Activated CD4-positive, alpha-beta T cell treated with anti-CD3 and anti-CD28 coated beads, Interleukin-2, amount 50 U/mL, for 4 hours (primary cell): ENCODE results near the gene SOX6.
"Not testable (repeated sequence)": the region's sequence is repeated elsewhere in the genome, so short reads cannot be mapped to it uniquely, and the experiment has no call there.

Experiments used
- DNase-seq, 2 experiments: peaks; one replicate each; pipeline ENCODE4 v3.0.0-alpha.2; 2020

Gene SOX6

DNA sequence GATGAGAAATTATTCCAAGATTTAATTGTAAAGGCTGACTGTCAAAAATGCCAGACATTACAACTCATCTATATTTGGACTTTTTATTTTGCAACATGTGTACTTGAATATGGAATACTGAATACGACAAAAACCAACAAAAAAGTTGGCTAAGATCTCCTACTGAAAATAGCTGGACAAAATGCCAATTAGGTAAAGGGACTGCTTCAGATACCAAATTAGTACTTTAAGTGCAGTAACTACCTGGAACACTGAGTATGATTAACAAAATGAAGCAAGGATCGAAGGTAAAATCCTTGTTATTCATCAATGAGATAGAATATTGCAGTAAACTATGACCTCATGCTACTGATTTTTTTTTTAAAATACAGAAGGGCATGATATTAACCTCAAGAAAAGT, 173.8 kb downstream of the SOX6 start:
- DNase-seq, result no peak

DNA sequence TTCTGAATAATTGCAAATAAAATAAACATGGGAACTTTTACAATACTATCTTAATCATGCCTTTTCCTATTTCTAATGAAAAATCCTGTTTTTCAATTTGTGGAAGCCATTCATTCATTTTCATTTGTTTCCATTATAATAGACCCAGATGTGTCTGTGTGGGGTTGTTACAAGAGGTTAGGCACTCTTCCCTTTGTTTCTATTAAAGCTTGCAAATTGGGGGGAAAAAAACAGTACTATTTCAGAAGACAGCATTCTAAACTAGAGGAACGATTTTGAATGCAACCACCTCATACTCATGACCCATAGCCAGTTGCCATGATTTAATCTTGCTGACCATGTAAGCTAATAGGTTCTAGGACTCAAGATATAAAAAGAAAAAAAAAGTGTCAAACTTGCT, 175.5 kb downstream of the SOX6 start:
- no peak for DNase-seq

GRCh38 chr11:16179676-16180075, 176.7 kb downstream of the SOX6 start:
- no peak for DNase-seq

DNA sequence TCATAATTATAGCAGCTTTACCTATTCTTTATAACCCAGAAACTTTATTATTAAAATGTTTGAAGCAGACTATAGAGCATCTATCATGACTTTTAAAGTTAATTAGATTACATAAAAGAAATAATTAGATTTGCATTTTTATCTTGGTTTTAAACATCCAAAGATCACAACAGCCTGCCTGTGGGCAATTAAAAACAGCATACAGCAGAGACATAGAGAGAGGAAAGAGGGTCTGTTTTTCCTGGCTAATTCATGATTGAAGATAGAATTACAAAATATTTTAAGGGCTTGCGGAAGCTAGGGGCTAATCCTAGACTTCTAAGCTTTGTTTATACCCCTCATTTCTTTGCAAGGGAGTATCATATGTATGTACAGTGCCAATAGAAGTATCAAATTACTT, 178.1 kb downstream of the SOX6 start:
- DNase-seq, result no peak

DNA sequence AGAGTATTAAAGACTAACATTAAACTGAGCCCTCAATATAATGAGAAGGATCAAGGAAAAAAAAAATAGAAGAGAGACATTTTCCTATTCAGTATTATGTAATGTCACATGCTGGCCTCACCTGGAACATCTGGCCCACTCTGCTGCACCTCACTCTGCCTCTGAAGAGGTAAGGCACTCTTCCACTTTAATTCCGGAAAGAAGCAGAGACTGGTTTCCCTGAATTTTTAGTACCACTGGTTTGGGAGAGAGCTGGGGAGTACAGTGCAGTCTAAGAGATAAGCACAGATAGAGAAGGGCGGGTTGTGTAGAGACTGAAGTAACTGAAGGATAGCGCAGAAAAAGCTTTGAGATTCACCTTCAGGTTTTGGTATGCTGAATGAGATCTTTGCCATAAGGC, 178.7 kb downstream of the SOX6 start:
- no peak for DNase-seq

GRCh38 chr11:16173798-16174197, 182.5 kb downstream of the SOX6 start:
- DNase-seq, result no peak

DNA sequence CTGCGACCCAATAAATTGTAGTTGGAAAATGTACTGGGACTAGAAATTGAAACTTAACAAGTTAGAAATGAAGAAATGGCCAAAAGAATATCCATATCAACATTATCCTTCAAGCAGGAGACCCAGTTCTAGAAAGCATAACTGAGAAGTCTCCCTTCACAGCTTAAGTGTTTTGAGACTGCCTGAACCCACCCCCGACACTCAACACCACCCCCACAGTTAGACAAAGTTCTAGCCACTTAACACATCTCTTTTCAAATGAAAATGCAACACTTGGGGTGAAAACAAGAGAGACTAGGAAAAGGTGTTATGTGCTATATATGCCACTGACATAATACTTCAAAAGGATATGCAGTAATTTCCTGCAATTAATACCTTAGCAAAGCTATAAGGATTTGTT, 184.5 kb downstream of the SOX6 start:
- no peak for DNase-seq

DNA sequence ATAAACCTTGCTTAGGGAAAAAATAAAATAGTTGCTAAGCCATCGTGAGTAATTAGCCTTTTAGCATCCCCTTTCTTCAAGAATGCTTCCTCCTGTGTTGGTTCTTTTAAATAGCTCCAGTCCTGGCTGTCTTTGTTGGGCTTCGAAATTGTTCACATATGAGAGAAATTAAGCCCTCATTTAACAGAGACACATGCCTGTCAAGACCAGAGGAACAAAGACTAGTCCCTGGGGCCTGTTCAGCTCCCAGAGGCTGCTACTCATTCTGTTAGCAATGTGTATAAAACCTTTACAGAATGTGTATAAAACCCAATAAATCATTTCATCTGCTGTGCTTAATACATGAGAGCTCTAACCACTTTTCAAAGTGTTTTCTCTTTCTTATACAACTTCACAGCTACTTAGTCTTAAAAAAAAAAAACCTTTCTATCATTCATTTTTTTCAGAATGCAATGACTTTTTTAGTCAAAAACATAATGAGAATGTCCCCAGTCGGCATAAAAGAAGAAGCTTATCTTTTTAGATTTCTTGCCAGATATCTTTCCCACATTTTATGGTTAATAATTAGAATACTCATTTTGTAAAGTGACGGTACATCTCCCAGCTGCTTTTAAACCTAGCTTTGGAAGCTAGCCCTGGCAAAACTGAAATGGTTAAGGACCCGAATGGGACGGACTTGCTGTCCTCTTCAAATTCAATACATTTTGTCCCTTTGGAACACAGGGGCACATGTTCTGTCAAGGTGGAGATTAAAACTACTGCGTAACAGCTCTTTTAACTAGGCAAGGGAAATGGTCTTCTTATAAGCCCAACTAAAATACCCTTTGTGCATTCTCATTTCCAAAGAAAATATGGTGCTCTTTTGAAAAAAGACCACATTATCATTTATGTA, 186.1 kb downstream of the SOX6 start:
- DNase-seq, result no peak

GRCh38 chr11:16169541-16169940, 186.8 kb downstream of the SOX6 start:
- DNase-seq, result no peak

GRCh38 chr11:16167706-16168487, 188.4 kb downstream of the SOX6 start:
- no peak for DNase-seq

- no peak for DNase-seq
Measured at GRCh38 chr11:16166571-16166970, 189.8 kb downstream of the SOX6 start.

GRCh38 chr11:16160146-16160545, 196.2 kb downstream of the SOX6 start:
- no peak for DNase-seq

- DNase-seq, result no peak
Measured at GRCh38 chr11:16158426-16158994, 197.8 kb downstream of the SOX6 start.

- no peak for DNase-seq
Measured at GRCh38 chr11:16157327-16157726, 199.0 kb downstream of the SOX6 start.

- DNase-seq, result no peak
Measured at GRCh38 chr11:16155448-16155847, 200.9 kb downstream of the SOX6 start.

DNA sequence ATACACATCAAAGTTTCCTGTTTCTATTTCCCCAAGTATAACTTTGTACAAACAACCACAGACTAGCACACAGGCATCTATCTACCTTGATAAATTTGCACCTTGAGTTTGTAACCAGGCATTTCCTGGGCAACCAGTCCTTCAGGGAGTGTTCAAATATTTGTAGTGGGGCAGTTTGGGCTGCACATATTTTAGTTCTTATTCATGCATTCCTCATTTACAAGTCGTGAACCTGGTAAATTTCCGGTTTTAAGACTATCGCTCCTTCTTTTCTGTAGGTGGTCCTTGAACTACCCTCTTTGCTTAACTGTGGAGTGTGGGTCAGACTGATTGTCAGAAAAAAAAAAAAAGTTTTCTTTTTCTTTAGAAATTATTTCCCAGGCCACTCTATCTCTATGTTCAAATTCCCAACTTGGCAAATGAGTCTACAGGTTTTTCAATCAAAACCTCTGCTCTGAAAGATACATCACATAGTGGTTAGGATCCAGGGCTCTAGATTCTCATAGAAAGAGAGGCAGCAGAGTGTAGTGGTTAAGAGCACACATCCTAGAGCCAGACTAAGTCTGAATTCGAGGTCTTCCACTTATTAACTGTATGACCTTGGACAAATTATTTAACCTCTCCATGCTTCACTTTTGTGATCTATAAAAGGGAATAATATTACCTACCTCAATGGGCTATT, 201.5 kb downstream of the SOX6 start:
- no peak for DNase-seq

DNA sequence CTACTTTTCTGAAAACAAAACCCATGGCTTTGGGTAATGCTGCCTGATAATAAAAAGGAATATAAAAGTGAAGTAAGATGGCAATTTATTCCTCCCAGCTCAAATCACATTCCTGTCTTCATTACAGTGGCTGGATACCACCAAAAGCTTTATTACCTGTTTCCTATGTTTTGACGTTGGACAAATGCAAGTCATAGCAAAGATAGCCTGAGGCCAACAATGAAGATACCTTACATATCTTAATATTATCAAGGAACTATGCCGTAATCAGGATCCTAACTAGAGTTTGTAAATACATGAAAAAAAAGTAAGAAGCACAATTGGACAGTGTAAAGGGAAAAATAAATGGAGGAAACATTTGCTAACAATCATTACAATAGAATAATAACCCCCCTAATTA, 202.4 kb downstream of the SOX6 start:
- no peak for DNase-seq

DNA sequence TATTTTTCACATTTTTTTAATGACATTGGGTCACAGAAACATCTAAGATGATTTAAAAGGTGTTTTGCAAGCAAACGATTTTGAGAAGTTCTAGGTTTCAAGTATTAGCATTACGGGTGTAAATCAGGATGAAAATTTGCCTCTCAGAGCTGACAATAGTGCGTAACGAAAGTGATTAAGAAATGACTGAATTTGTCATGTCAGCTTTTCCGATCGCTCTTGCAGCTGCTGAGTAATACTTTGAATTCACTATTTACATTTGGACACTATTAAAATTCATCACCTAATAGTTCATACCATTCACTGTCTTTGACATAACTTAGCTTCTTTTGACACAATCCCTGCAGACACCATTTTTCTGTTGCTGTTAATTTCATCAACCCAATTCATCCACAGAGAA, 205.2 kb downstream of the SOX6 start:
- DNase-seq, result no peak

DNA sequence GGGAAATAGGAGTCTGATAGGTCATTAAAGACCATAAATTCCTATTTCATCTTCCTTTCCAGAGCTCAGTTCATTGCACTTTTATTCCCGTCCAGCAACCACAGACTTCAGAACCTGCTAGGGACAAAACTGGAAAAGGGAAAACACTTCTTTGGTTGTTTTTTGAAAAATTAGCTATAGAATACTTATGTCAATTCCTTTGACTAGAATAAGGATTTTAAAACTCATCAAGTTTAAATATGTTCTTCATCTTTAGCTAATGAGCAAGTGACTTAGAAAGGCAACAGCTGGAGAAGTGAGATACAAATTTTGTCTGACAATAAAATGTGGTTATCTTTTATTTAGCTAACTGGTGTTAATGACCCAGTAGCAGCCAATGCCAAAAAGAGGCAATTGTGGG, 206.9 kb downstream of the SOX6 start:
- no peak for DNase-seq

DNA sequence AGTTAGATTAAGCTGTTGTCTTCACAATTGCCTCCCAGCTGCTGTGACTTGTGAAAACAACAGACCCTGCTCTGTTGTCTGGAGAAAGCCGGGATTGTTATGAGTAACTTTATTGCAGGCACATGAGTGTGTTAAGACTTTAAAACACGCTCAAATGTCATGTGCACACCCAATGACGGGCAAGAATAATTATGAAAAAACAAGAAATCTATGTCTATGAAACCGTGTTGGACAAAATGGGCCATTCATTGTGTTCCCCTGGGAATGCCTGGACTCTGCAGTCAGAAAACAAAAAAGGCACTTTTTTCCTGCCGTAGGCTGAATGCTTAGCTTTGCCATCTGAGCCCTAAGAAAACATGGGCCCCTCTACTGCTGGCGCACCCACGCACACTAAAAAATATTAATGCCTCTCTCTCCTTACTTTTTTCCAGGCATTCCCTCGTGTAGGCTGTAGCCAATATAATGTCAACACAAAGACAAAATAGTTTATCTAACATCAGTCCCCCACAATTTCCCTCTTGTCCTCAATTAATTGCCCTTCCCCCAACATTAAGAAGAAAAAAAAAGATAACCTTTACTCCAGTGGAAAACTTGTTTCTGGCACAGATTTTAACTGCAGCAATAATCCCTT, 207.9 kb downstream of the SOX6 start:
- no peak for DNase-seq

DNA sequence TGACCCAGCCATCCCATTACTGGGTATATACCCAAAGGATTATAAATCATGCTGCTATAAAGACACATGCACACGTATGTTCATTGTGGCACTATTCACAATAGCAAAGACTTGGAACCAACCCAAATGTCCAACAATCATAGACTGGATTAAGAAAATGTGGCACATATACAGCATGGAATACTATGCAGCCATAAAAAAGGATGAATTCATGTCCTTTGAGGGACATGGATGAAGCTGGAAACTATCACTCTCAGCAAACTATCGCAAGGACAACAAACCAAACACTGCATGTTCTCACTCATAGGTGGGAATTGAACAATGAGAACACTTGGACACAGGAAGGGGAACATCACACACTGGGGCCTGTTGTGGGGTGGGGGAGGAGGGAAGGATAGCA, 209.4 kb downstream of the SOX6 start:
- not testable (repeated sequence) for DNase-seq

DNA sequence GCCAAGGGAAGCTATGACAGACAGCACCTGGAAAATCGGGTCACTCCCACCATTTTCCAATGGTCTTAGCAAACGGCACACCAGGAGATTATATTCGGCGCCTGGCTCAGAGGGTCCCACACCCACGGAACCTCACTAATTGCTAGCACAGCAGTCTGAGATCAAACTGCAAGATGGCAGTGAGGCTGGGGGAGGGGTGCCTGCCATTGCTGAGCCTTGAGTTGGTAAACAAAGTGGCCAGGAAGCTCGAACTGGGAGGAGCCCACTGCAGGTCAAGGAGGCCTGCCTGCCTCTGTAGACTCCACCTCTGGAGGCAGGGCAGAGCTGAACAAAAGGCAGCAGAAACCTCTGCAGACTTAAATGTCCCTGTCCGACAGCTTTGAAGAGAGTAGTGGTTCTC, 214.7 kb downstream of the SOX6 start:
- DNase-seq, result not testable (repeated sequence)

GRCh38 chr11:16141162-16141561, 215.2 kb downstream of the SOX6 start:
- DNase-seq, result not testable (repeated sequence)
